ENCODE results near the gene ITPRIP.

DNA sequence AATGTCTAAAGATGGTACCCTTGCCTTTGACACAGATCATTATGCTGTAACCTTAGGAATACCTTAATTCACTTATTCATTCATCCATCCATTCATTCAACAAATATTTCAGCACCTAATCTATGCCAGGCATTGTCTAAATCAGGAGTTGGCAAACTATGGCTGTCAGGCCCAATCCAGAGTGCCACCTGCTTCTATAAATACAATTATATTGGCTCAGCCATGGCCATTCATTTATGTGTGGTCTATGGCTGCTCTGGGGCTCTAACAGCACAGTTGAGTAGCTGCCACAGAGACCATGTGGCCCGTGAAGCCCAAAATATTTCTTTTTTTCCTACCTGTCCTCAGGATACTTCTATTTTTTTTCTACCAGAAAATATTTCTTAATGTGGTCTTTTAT lies 6.0 kb upstream of the ITPRIP start:
- TF ChIP-seq, protein P1, sequence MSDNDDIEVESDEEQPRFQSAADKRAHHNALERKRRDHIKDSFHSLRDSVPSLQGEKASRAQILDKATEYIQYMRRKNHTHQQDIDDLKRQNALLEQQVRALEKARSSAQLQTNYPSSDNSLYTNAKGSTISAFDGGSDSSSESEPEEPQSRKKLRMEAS (IDR thresholded peaks at IDR 0.05) = no peak
- no peak for TF ChIP-seq TCF12 (IDR thresholded peaks at IDR 0.05; ENCODE audit: low read depth)
- no peak for TF ChIP-seq EP300 (IDR thresholded peaks at IDR 0.05; ENCODE audit: borderline replicate concordance)
- TF ChIP-seq CREB1 (IDR thresholded peaks at IDR 0.05; ENCODE audit: low read depth) = no peak
- TF ChIP-seq TAF1 (IDR thresholded peaks at IDR 0.05; ENCODE audit: low read depth) = no peak
- TF ChIP-seq, protein P2, sequence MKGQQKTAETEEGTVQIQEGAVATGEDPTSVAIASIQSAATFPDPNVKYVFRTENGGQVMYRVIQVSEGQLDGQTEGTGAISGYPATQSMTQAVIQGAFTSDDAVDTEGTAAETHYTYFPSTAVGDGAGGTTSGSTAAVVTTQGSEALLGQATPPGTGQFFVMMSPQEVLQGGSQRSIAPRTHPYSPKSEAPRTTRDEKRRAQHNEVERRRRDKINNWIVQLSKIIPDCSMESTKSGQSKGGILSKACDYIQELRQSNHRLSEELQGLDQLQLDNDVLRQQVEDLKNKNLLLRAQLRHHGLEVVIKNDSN (IDR thresholded peaks at IDR 0.05) = no peak
- TF ChIP-seq CEBPB (IDR thresholded peaks at IDR 0.05) = no peak
- TF ChIP-seq, protein P3, sequence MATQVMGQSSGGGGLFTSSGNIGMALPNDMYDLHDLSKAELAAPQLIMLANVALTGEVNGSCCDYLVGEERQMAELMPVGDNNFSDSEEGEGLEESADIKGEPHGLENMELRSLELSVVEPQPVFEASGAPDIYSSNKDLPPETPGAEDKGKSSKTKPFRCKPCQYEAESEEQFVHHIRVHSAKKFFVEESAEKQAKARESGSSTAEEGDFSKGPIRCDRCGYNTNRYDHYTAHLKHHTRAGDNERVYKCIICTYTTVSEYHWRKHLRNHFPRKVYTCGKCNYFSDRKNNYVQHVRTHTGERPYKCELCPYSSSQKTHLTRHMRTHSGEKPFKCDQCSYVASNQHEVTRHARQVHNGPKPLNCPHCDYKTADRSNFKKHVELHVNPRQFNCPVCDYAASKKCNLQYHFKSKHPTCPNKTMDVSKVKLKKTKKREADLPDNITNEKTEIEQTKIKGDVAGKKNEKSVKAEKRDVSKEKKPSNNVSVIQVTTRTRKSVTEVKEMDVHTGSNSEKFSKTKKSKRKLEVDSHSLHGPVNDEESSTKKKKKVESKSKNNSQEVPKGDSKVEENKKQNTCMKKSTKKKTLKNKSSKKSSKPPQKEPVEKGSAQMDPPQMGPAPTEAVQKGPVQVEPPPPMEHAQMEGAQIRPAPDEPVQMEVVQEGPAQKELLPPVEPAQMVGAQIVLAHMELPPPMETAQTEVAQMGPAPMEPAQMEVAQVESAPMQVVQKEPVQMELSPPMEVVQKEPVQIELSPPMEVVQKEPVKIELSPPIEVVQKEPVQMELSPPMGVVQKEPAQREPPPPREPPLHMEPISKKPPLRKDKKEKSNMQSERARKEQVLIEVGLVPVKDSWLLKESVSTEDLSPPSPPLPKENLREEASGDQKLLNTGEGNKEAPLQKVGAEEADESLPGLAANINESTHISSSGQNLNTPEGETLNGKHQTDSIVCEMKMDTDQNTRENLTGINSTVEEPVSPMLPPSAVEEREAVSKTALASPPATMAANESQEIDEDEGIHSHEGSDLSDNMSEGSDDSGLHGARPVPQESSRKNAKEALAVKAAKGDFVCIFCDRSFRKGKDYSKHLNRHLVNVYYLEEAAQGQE (IDR thresholded peaks at IDR 0.05; ENCODE audit: low read depth) = no peak
- no peak for TF ChIP-seq TEAD4 (IDR thresholded peaks at IDR 0.05)
- no peak for TF ChIP-seq FOXM1 (IDR thresholded peaks at IDR 0.05; ENCODE audit: borderline replicate concordance, low read depth)

Data from Ishikawa (cell line).